ES-I3 (cell line): ENCODE results near the gene ASMTL.
A peak's percentile ranks its signal among the peaks of the same experiment; 100 is the strongest.
"Not testable (repeated sequence)": the region's sequence is repeated elsewhere in the genome, so short reads cannot be mapped to it uniquely, and the experiment has no call there.

Source experiments
- H3K36me3 ChIP-seq: 2 replicates; pipeline ENCODE4 v1.6.1; 2013; ENCODE audit warnings: mild to moderate bottlenecking, low read length, control low read depth, moderate library complexity; ENCODE audit not compliant: insufficient read depth
- H3K4me1 ChIP-seq: 2 replicates; pipeline ENCODE4 v1.6.1; 2013; ENCODE audit warnings: mild to moderate bottlenecking, control low read depth, low read length; ENCODE audit not compliant: insufficient read depth
- H3K9ac ChIP-seq: 2 replicates; pipeline ENCODE4 v1.6.1; 2013; ENCODE audit warnings: low read depth, mild to moderate bottlenecking, low read length, moderate library complexity
- H3K9me3 ChIP-seq: 2 replicates; pipeline ENCODE4 v1.6.1; 2013; ENCODE audit warnings: mild to moderate bottlenecking, low read length, moderate library complexity; ENCODE audit not compliant: control insufficient read depth, insufficient read depth

The ASMTL gene

DNA sequence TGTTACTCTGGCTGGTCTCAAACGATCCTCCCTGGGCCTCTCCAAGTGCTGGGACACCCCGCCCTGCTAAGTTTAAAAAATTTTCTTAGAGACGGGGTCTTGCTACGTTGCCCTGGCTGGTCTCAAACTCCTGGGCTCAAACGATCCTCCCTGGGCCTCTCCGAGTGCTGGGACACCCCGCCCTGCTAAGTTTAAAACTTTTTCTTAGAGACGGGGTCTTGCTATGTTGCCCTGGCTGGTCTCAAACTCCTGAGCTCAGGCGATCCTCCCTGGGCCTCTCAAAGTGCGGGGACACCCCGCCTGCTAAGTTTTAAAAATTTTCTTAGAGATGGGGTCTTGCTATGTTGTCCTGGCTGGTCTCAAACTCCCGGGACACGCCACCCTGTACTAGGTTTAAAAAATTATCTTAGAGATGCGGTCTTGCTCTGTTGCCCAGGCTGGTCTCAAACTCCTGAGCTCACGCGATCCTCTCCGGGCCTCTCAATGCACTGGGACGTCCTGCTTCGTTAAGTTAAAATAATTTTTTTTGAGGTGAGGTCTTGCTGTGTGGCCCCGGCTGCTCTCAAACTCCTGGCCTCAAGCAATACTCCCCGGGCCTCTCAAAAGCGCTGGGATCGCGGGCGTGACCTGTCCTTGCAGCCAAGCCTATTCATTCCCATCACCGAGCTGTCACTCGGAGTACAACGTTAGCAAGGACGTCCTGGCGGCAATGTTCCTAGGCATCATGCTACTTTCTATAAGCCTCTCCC lies 61.9 kb downstream of the ASMTL start:
- Histone ChIP-seq H3K36me3 (peaks cover 45% of the 10 kb centered on the region), H3K9ac (peak overlapping the region; percentile 99), H3K4me1 (no peaks in the 10 kb centered on the region; the same call in 1 of the 2 replicates), H3K9me3 (no peaks in the 10 kb centered on the region)

DNA sequence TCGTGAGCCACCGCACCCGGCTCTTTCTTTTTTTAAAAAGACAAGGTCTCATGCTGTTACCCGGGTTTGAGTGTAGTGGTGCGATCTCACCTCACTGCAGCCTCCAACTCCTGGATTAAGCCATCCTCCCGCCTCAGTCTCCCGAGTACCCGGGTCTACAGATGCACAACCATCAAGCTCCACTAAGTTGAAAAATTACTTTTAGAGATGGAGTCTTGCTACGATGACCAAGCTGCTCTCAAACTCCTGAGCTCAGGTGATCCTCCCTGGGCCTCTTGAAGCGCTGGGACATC lies 62.8 kb downstream of the ASMTL start:
- H3K36me3 ChIP-seq = peaks cover 46% of the 10 kb centered on the region
- H3K4me1 ChIP-seq = no peaks in the 10 kb centered on the region; the same call in 1 of the 2 replicates
- no peak overlapping the region for H3K9ac ChIP-seq
- no peaks in the 10 kb centered on the region for H3K9me3 ChIP-seq

DNA sequence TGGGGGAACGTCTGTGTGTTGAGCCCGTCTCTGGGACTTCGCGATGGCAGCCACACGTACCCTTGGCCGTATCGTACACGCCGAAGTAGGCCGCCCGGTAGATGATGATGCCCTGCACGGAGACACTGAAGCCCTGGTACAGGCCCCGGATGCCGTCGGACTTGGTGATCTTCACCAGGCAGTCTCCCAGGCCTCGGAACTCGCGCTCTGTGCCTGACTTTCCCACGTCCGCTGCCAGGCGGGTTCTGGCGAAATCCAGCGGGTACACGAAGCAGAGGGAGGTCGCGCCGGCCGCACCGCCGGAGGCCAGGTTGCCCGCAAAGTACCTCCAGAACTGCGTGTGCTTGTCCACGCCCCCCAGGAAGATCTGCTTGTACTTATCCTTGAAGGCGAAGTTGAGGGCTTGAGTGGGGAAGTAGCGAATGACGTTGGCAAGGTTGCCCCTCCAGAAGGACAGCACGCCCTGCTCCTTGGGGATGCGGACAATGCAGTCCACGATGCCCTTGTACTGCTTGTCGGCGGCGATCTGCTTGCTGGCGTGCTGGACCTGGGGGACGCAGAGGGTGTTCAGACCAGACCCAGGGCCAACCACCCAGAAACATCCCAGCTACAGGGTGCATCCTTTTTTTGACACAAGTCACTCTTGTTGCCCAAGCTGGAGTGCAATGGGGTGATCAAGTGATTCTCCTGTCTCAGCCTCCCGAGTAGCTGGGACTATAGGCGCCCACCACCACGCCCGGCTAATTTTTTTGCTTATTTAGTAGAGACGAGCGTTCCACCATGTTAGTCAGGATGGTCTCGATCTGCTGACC lies 63.3 kb downstream of the ASMTL start:
- Histone ChIP-seq H3K9ac (no peak overlapping the region), H3K9me3 (no peaks in the 10 kb centered on the region), H3K4me1 (no peaks in the 10 kb centered on the region; the same call in 1 of the 2 replicates), H3K36me3 (peaks cover 51% of the 10 kb centered on the region)

DNA sequence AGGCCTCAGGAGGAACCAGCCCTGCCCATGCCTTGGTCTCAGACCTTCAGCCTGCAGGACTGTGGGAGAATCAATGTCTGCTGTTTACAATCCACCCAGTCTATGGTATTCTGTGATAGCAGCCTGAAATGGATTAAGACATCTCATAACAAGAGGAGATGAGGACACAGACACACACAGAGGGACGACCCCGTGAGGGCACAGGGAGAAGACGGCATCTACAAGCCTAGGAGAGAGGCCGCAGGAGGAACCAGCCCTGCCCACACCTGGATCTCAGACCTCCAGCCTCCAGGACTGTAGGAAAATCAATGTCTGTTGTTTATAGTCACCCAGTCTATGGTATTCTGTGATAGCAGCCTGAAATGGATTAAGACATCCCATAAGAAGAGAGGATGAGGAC lies 64.1 kb downstream of the ASMTL start:
- Histone ChIP-seq H3K9me3 (no peaks in the 10 kb centered on the region), H3K4me1 (no peaks in the 10 kb centered on the region; the same call in 1 of the 2 replicates), H3K36me3 (peaks cover 51% of the 10 kb centered on the region), H3K9ac (no peak overlapping the region)

DNA sequence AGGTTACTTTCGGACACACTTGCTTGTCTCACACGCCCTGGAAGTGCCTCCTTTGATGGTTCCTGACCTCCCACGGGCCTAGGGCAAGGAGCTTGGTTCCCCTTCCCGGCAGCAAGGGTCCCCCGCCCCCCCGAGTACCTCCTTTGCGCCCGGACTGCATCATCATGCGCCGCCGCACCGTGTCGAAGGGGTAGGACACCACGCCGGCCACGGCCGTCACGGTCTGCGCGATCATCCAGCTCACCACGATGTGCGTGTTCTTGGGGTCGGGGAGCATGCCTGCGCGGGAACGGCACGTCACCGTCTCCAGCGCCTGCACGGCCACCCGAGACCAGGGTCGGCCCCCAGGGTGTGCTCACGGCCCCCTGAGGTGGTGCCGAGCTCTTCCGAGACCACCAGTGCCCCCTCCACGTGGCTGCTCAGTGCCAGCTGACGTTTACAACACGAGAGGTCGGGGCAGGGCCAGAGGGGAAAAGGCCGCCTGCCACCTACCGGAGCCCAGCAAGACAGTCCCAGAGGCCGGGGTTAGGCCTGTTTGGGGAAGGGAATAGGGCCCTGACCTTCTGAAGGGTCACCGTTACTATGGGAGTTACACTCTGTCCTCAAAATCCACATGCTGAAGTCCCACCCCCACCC lies 65.5 kb downstream of the ASMTL start:
- Histone ChIP-seq H3K36me3 (peaks cover 55% of the 10 kb centered on the region), H3K9ac (no peak overlapping the region), H3K9me3 (no peaks in the 10 kb centered on the region), H3K4me1 (no peaks in the 10 kb centered on the region; the same call in 1 of the 2 replicates)

DNA sequence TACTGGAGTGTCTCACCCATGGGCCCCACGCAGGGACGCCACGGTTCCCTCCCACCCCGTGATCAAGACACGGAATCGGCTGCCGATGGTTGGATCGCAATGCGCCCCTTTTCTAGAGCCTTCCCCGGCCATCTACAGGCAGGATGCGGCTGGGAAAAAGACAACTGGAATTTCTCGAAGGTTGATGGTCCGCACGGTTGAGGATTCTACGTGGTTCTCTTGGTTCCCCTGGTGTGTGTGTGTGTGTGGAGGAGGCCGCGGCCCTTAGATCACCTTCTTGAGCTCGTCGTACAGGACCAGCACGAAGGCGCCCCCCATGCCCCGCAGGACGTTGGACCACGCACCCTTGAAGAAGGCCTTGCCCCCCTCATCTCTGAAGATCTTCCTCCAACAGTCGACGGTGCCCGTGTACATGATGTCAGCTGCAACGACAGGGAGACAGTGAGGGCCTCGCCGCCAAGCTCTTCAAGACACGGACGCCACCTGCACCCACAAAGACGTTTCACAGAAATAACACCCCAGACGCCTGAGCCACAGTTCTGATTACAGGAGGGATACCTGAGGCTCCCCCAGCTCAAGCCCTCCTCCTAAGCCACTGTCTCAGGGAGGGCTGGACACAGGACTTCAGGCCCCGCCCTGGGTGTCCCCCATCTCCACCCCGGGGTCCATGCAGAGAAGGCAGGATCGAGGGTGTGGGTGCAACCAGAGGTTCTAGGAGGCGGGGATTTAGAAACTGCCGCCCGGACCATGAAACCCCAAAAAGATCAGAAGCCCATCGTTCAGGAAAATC lies 66.2 kb downstream of the ASMTL start:
- Histone ChIP-seq H3K9me3 (no peaks in the 10 kb centered on the region), H3K36me3 (peaks cover 55% of the 10 kb centered on the region), H3K9ac (no peak overlapping the region), H3K4me1 (no peaks in the 10 kb centered on the region; the same call in 1 of the 2 replicates)

DNA sequence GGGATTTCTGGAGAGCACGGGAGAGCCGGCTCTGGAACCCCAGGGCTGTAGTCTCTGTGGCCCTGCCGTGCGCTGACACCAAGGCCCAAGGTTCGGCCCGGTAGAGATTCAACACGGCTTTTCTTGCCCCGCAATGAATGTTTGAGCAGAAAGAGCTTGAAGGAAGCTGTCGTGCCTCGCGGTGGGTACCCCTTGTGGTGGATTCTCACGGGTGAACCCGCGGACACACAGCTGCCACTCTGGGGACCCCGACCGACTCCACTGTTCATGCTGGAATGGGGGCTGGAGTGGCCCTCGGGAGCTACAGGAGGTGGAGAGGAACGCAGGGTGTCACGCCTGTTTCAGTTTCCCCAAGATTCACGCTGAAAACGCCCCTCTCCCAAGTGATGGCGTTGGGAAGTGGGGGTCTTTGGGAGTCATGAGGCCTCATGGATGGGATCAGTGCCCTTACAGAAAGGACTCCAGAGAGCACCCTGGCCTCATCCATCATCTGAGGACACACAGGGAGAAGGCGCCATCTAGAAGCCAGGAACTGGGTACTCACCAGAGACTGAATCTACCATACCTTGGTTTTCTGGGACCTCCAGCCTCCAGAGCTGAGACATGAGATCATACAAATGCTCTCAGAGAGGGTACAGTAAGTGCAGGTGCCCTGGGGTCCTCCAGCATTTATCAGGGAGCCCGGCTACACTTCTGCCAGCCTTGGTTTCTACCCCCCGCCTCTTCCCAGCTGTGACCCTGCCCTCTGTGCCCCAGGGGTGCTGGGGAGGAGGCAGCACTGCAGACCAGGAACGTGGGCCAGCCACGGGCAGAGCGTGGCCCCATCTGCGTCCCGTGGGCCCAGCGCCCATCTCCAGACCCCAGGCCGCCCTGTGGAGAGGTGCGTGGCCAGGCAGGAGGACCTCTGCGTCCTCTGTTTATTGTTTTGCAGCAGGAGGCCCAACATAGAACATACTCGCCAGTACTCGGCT lies 67.2 kb downstream of the ASMTL start:
- H3K9ac ChIP-seq = no peak overlapping the region
- peaks cover 50% of the 10 kb centered on the region for H3K36me3 ChIP-seq
- H3K4me1 ChIP-seq = no peaks in the 10 kb centered on the region
- H3K9me3 ChIP-seq = no peaks in the 10 kb centered on the region

DNA sequence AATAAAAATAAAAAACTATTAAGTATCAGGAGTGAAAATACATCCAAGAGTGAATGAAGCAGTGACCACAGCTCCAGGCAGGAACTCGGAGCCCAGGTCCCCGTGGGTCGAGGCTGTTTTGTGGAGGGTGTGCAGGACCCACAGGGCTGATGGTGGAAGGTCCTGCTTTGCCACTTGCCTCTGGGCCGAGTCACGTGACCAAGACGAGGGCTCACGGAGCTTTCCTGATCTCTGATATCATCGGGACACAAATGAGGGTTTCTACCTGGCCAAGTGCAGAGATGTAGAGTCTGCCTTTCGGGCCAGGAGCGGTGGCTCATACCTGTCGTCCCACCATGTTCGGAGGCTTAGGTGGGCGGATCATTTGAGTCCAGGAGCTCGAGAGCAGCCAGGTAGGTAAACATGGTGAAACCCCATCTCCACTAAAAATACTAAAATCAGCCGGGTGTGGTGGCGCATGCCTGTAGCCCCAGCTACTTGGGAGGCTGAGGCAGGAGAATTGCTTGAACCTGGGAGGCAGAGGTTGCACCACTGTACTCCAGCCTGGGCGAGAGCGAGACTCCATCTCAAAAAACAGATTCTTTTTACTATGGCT lies 68.0 kb downstream of the ASMTL start:
- H3K4me1 ChIP-seq = no peaks in the 10 kb centered on the region
- H3K36me3 ChIP-seq = peaks cover 43% of the 10 kb centered on the region
- no peaks in the 10 kb centered on the region for H3K9me3 ChIP-seq
- no peak overlapping the region for H3K9ac ChIP-seq

DNA sequence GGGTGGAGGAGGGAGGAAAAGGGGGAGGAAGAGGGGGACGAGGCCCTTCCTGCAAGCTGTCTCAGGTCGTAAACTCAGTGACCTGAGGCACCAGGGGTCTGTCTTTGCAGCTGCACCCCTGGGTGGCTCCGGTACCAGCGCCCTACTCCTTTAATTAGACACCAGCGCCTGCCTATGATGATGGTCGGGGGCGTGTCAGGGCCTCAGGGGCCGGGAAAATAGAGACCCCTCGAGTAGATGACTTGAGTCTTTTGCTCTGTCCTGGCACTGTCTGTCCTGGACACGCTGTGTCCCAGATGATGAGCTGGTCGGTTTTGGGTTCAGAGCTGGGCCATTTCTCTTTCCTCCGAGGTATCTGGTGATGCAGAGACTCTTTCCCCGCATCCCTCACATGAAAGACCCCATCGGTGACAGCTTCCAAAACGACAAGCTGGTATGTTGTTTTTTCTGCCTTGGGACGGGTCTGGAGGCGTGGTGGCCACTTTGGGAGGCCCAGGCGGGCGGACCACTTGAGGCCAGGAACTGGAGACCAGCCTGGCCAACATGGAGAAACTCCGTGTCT lies 72.0 kb downstream of the ASMTL start:
- H3K9ac ChIP-seq = no peak overlapping the region
- H3K9me3 ChIP-seq = no peaks in the 10 kb centered on the region
- no peaks in the 10 kb centered on the region for H3K4me1 ChIP-seq
- peaks cover 9% of the 10 kb centered on the region for H3K36me3 ChIP-seq

DNA sequence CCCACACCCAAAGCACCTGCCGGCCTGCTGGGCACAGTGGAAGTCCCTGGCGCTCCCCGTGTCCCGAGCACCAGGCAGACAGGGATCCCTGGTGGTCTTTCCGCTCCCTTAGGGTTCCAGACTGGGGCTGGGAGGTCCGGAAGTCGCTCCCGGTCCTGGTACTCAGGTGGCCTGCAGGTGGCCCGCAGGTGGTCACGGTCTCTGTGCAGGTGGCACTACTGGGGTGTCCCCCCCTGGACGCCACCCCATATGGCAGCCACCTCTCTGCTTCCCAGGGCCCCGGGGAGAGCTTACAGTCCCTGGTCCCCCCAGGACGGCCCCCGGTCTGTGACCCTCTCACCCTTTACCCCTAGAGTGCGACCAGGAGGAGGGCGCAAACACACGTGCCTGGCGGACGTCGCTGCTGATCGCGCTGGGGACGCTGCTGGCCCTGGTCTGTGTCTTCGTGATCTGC lies 74.4 kb downstream of the ASMTL start:
- Histone ChIP-seq H3K9me3 (no peaks in the 10 kb centered on the region), H3K4me1 (no peaks in the 10 kb centered on the region), H3K36me3 (0 out of 2 replicates have a peak, but pooled peaks cover under 1% of the 10 kb centered on the region), H3K9ac (no peak overlapping the region)

DNA sequence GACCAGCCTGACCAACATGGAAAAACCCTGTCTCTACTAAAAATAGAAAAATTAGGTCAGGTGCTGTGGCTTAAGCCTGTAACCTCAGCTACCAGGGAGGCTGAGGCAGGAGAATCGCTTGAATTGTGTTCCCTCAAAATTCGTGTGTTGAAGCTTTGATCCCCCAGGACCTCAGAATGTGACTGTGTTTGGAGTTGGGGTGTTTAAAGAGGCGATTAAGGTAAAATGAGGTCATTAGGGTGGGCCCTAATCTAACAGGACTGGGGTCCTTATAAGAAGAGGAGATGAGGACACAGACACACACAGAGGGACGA lies 84.4 kb downstream of the ASMTL start:
- Histone ChIP-seq H3K9ac (no peak overlapping the region), H3K36me3 (no peaks in the 10 kb centered on the region), H3K4me1 (no peaks in the 10 kb centered on the region), H3K9me3 (no peaks in the 10 kb centered on the region)

DNA sequence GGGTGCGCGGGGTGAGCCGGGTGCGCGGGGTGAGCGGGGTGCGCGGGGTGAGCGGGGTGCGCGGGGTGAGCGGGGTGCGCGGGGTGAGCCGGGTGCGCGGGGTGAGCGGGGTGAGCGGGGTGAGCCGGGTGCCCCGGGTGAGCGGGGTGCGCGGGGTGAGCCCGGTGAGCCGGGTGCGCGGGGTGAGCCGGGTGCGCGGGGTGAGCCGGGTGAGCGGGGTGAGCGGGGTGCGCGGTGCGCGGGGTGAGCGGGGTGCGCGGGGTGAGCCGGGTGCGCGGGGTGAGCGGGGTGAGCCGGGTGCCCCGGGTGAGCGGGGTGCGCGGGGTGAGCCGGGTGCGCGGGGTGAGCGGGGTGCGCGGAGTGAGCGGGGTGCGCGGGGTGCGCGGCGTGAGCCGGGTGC lies 86.3 kb downstream of the ASMTL start:
- not testable (repeated sequence) for H3K36me3 ChIP-seq, H3K9me3 ChIP-seq, H3K4me1 ChIP-seq, H3K9ac ChIP-seq

DNA sequence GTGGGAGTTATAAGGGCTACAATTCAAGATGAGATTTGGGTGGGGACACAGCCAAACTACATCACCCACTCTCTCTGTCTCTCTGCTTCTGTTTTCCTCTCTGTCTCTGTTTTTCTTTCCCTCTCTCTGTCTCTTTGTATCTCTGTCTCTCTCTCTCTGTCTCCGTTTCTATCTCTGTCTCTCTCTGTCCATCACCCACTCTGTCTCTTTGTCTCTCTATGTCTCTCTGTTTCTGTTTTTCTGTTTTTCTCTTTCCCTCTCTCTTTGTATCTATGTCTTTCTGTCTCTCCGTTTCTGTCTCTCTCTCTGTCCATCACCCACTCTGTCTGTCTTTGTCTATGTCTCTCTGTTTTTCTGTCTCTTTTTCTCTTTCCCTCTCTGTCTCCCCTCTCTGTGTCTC lies 90.8 kb downstream of the ASMTL start:
- H3K36me3 ChIP-seq = no peaks in the 10 kb centered on the region
- no peaks in the 10 kb centered on the region for H3K4me1 ChIP-seq
- no peak overlapping the region for H3K9ac ChIP-seq
- H3K9me3 ChIP-seq = peaks cover 3% of the 10 kb centered on the region
